Astrocyte (in vitro differentiated cells and primary cell): ENCODE measurements around the gene SMIM43. TPM values are rescaled to one million over a fixed set of nuclear protein-coding genes. Genes with fewer than 3 reads are reported as not detected.
A peak's percentile ranks its signal among the peaks of the same experiment; 100 is the strongest.

ENCODE experiments used
- DNase-seq: peaks from one replicate; pipeline ENCODE4 v3.0.0-alpha.2; 2010; ENCODE audit warnings: low read depth
- FAIRE-seq: peaks from 2 replicates; lab custom pipeline; 2011; peaks lifted over from hg19 to GRCh38; lab: Jason Lieb, UNC
- H2AFZ ChIP-seq: 2 replicates; pipeline ENCODE4 v1.6.0; 2012; ENCODE audit warnings: low read depth, low read length, inconsistent platforms
- H3K27ac ChIP-seq: 2 replicates; pipeline ENCODE4 v1.5.1; 2011; ENCODE audit warnings: low read depth, low read length, inconsistent platforms
- H3K27me3 ChIP-seq: 2 replicates; pipeline ENCODE4 v1.6.0; 2011; ENCODE audit warnings: low read length, inconsistent platforms; ENCODE audit not compliant: insufficient read depth
- H3K36me3 ChIP-seq: 2 replicates; pipeline ENCODE4 v1.5.1; 2011; ENCODE audit warnings: low read length, inconsistent platforms; ENCODE audit not compliant: insufficient read depth
- H3K4me1 ChIP-seq: 2 replicates; pipeline ENCODE4 v1.5.1; 2011; ENCODE audit warnings: low read length, inconsistent platforms; ENCODE audit not compliant: insufficient read depth
- H3K4me2 ChIP-seq: 2 replicates; pipeline ENCODE4 v1.6.0; 2012; ENCODE audit warnings: low read length, inconsistent platforms
- H3K4me3 ChIP-seq: 2 replicates; pipeline ENCODE4 v1.5.1; 2011; ENCODE audit warnings: low read depth, mild to moderate bottlenecking, low read length, inconsistent platforms; ENCODE audit not compliant: insufficient read depth
- H3K79me2 ChIP-seq: 2 replicates; pipeline ENCODE4 v1.6.0; 2012; ENCODE audit warnings: mild to moderate bottlenecking, low read length, inconsistent platforms; ENCODE audit not compliant: insufficient read depth
- H3K9ac ChIP-seq: 2 replicates; pipeline ENCODE4 v1.6.0; 2012; ENCODE audit warnings: mild to moderate bottlenecking, low read length, inconsistent platforms
- H3K9me3 ChIP-seq: 2 replicates; pipeline ENCODE4 v1.5.1; 2012; ENCODE audit warnings: low read depth, mild to moderate bottlenecking, low read length, inconsistent platforms; ENCODE audit not compliant: insufficient read depth
- H4K20me1 ChIP-seq: 2 replicates; pipeline ENCODE4 v1.6.0; 2012; ENCODE audit warnings: low read length, inconsistent platforms; ENCODE audit not compliant: insufficient read depth
- H3K27ac Mint-ChIP-seq: one replicate; pipeline ENCODE4 v1.8.0; 2021; ENCODE audit warnings: mild to moderate bottlenecking, mixed read lengths; ENCODE audit not compliant: unreplicated experiment
- H3K27me3 Mint-ChIP-seq: one replicate; pipeline ENCODE4 v1.8.0; 2021; ENCODE audit warnings: low read depth, mixed read lengths; ENCODE audit not compliant: unreplicated experiment
- H3K36me3 Mint-ChIP-seq: one replicate; pipeline ENCODE4 v1.8.0; 2021; ENCODE audit warnings: low read depth, mixed read lengths; ENCODE audit not compliant: unreplicated experiment
- H3K4me1 Mint-ChIP-seq: one replicate; pipeline ENCODE4 v1.8.0; 2021; ENCODE audit warnings: low read depth, mixed read lengths; ENCODE audit not compliant: unreplicated experiment
- H3K4me3 Mint-ChIP-seq: one replicate; pipeline ENCODE4 v1.8.0; 2021; ENCODE audit warnings: mild to moderate bottlenecking, moderate library complexity, mixed read lengths; ENCODE audit not compliant: unreplicated experiment
- H3K9me3 Mint-ChIP-seq: one replicate; pipeline ENCODE4 v1.8.0; 2021; ENCODE audit warnings: mild to moderate bottlenecking, mixed read lengths; ENCODE audit not compliant: unreplicated experiment
- CTCF ChIP-seq: IDR thresholded peaks from 2 replicates; pipeline ENCODE4 v1.5.1; 2011; ENCODE audit warnings: low read depth, mild to moderate bottlenecking, inconsistent platforms, low read length, moderate library complexity; ENCODE audit not compliant: insufficient read depth
- EZH2 ChIP-seq: IDR thresholded peaks from 2 replicates; pipeline ENCODE4 v1.6.1; 2012; ENCODE audit warnings: mild to moderate bottlenecking, low read length, inconsistent platforms; ENCODE audit not compliant: insufficient read depth
- total RNA-seq: library from RNA; stranded (reverse); gene quantifications from 2 replicates; pipeline ENCODE4 v1.2.1, GENCODE V29; 2021

SMIM43 gene
- total RNA-seq, 1 donor from 2014 or later: not detected

- no peaks in the 10 kb centered on the region for H4K20me1 ChIP-seq
- H3K4me1 ChIP-seq: no peaks in the 10 kb centered on the region
- no peak for DNase-seq
- Mint-ChIP-seq H3K9me3 (no peaks in the 10 kb centered on the region), H3K36me3 (no peaks in the 10 kb centered on the region), H3K27ac (no peak overlapping the region), H3K4me3 (no peak overlapping the region), H3K4me1 (peaks cover 10% of the 10 kb centered on the region), H3K27me3 (no peaks in the 10 kb centered on the region)
- H3K9me3 ChIP-seq: no peaks in the 10 kb centered on the region
- H3K36me3 ChIP-seq: no peaks in the 10 kb centered on the region
- no peak for FAIRE-seq
- TF ChIP-seq EZH2 (no peak), CTCF (no peak)
- no peak overlapping the region for H3K9ac ChIP-seq
- H3K27me3 ChIP-seq: no peaks in the 10 kb centered on the region
- no peaks in the 10 kb centered on the region for H3K79me2 ChIP-seq
- no peak overlapping the region for H3K4me2 ChIP-seq
- no peak overlapping the region for H2AFZ ChIP-seq
- no peak overlapping the region for H3K4me3 ChIP-seq
- H3K27ac ChIP-seq: no peak overlapping the region
Observed at GRCh38 chr4:121737846-121738554, 27.0 kb downstream of the SMIM43 start.

GRCh38 chr4:121736735-121737351, 28.1 kb downstream of the SMIM43 start:
- H3K9me3 ChIP-seq: no peaks in the 10 kb centered on the region
- H3K27me3 ChIP-seq: no peaks in the 10 kb centered on the region
- no peaks in the 10 kb centered on the region for H3K79me2 ChIP-seq
- H2AFZ ChIP-seq: no peak overlapping the region
- H3K4me1 Mint-ChIP-seq: peaks cover 18% of the 10 kb centered on the region
- no peak overlapping the region for H3K4me3 ChIP-seq
- TF ChIP-seq EZH2: no peak
- peak; percentile 85 for TF ChIP-seq CTCF
- FAIRE-seq: peak; percentile 62
- no peak overlapping the region for H3K9ac ChIP-seq
- H3K36me3 ChIP-seq: no peaks in the 10 kb centered on the region
- H3K4me1 ChIP-seq: no peaks in the 10 kb centered on the region
- no peak overlapping the region for H3K4me3 Mint-ChIP-seq
- no peak overlapping the region for H3K27ac ChIP-seq
- H3K27ac Mint-ChIP-seq: no peak overlapping the region
- no peaks in the 10 kb centered on the region for H3K9me3 Mint-ChIP-seq
- no peak overlapping the region for H3K4me2 ChIP-seq
- H3K27me3 Mint-ChIP-seq: no peaks in the 10 kb centered on the region
- DNase-seq: peak; percentile 32
- no peaks in the 10 kb centered on the region for H4K20me1 ChIP-seq
- H3K36me3 Mint-ChIP-seq: no peaks in the 10 kb centered on the region

DNA sequence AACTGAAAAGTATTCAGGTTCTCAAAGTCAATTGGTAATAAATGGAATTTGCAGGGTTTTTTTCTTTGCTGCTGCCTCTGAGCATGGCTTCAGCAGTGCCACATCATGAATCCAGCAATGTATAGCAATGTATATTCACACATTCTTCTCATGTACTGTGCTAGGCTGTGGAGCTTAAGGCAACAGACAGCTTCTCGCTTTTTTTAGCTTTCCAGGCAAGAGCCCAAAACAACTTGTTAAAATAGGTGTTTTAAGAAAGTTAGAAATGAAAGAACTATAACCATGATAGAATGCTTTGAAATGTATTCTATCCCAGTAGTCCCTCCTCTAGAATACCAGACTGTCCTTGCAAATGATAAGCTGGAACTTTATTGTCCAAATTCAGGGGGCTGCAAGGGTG, 30.4 kb downstream of the SMIM43 start:
- Mint-ChIP-seq H3K4me3 (no peak overlapping the region), H3K27ac (no peak overlapping the region), H3K9me3 (no peaks in the 10 kb centered on the region), H3K4me1 (peaks cover 18% of the 10 kb centered on the region), H3K27me3 (no peaks in the 10 kb centered on the region), H3K36me3 (no peaks in the 10 kb centered on the region)
- Histone ChIP-seq H3K9ac (no peak overlapping the region), H3K27me3 (no peaks in the 10 kb centered on the region), H3K79me2 (no peaks in the 10 kb centered on the region), H3K4me3 (no peak overlapping the region), H3K36me3 (no peaks in the 10 kb centered on the region), H3K27ac (no peak overlapping the region), H4K20me1 (no peaks in the 10 kb centered on the region), H3K4me1 (no peaks in the 10 kb centered on the region), H3K4me2 (no peak overlapping the region), H2AFZ (no peak overlapping the region), H3K9me3 (no peaks in the 10 kb centered on the region)
- FAIRE-seq (no peak), DNase-seq (no peak)
- TF ChIP-seq CTCF: no peak
- no peak for TF ChIP-seq EZH2
